Astrocyte (in vitro differentiated cells and primary cell): ENCODE measurements around the gene FBXO11. TPM values are rescaled to one million over a fixed set of nuclear protein-coding genes. Genes with fewer than 3 reads are reported as not detected.
A peak's percentile ranks its signal among the peaks of the same experiment; 100 is the strongest.

Experiments
- DNase-seq: peaks from one replicate; pipeline ENCODE4 v3.0.0-alpha.2; 2010; ENCODE audit warnings: low read depth
- FAIRE-seq: peaks from 2 replicates; lab custom pipeline; 2011; peaks lifted over from hg19 to GRCh38; lab: Jason Lieb, UNC
- H2AFZ ChIP-seq: 2 replicates; pipeline ENCODE4 v1.6.0; 2012; ENCODE audit warnings: low read depth, low read length, inconsistent platforms
- H3K27ac ChIP-seq: 2 replicates; pipeline ENCODE4 v1.5.1; 2011; ENCODE audit warnings: low read depth, low read length, inconsistent platforms
- H3K27me3 ChIP-seq: 2 replicates; pipeline ENCODE4 v1.6.0; 2011; ENCODE audit warnings: low read length, inconsistent platforms; ENCODE audit not compliant: insufficient read depth
- H3K36me3 ChIP-seq: 2 replicates; pipeline ENCODE4 v1.5.1; 2011; ENCODE audit warnings: low read length, inconsistent platforms; ENCODE audit not compliant: insufficient read depth
- H3K4me1 ChIP-seq: 2 replicates; pipeline ENCODE4 v1.5.1; 2011; ENCODE audit warnings: low read length, inconsistent platforms; ENCODE audit not compliant: insufficient read depth
- H3K4me2 ChIP-seq: 2 replicates; pipeline ENCODE4 v1.6.0; 2012; ENCODE audit warnings: low read length, inconsistent platforms
- H3K4me3 ChIP-seq: 2 replicates; pipeline ENCODE4 v1.5.1; 2011; ENCODE audit warnings: low read depth, mild to moderate bottlenecking, low read length, inconsistent platforms; ENCODE audit not compliant: insufficient read depth
- H3K79me2 ChIP-seq: 2 replicates; pipeline ENCODE4 v1.6.0; 2012; ENCODE audit warnings: mild to moderate bottlenecking, low read length, inconsistent platforms; ENCODE audit not compliant: insufficient read depth
- H3K9ac ChIP-seq: 2 replicates; pipeline ENCODE4 v1.6.0; 2012; ENCODE audit warnings: mild to moderate bottlenecking, low read length, inconsistent platforms
- H3K9me3 ChIP-seq: 2 replicates; pipeline ENCODE4 v1.5.1; 2012; ENCODE audit warnings: low read depth, mild to moderate bottlenecking, low read length, inconsistent platforms; ENCODE audit not compliant: insufficient read depth
- H4K20me1 ChIP-seq: 2 replicates; pipeline ENCODE4 v1.6.0; 2012; ENCODE audit warnings: low read length, inconsistent platforms; ENCODE audit not compliant: insufficient read depth
- H3K27ac Mint-ChIP-seq: one replicate; pipeline ENCODE4 v1.8.0; 2021; ENCODE audit warnings: mild to moderate bottlenecking, mixed read lengths; ENCODE audit not compliant: unreplicated experiment
- H3K27me3 Mint-ChIP-seq: one replicate; pipeline ENCODE4 v1.8.0; 2021; ENCODE audit warnings: low read depth, mixed read lengths; ENCODE audit not compliant: unreplicated experiment
- H3K36me3 Mint-ChIP-seq: one replicate; pipeline ENCODE4 v1.8.0; 2021; ENCODE audit warnings: low read depth, mixed read lengths; ENCODE audit not compliant: unreplicated experiment
- H3K4me1 Mint-ChIP-seq: one replicate; pipeline ENCODE4 v1.8.0; 2021; ENCODE audit warnings: low read depth, mixed read lengths; ENCODE audit not compliant: unreplicated experiment
- H3K4me3 Mint-ChIP-seq: one replicate; pipeline ENCODE4 v1.8.0; 2021; ENCODE audit warnings: mild to moderate bottlenecking, moderate library complexity, mixed read lengths; ENCODE audit not compliant: unreplicated experiment
- H3K9me3 Mint-ChIP-seq: one replicate; pipeline ENCODE4 v1.8.0; 2021; ENCODE audit warnings: mild to moderate bottlenecking, mixed read lengths; ENCODE audit not compliant: unreplicated experiment
- EZH2 ChIP-seq: IDR thresholded peaks from 2 replicates; pipeline ENCODE4 v1.6.1; 2012; ENCODE audit warnings: mild to moderate bottlenecking, low read length, inconsistent platforms; ENCODE audit not compliant: insufficient read depth
- total RNA-seq: library from RNA; stranded (reverse); gene quantifications from 2 replicates; pipeline ENCODE4 v1.2.1, GENCODE V29; 2021
- TF ChIP-seq, protein P1 (sequence below): IDR thresholded peaks from 2 replicates; pipeline ENCODE4 v1.5.1; 2011; ENCODE audit warnings: low read depth, mild to moderate bottlenecking, inconsistent platforms, low read length, moderate library complexity; ENCODE audit not compliant: insufficient read depth

The FBXO11 gene
- total RNA-seq, 1 donor from 2014 or later: 70.8 TPM

DNA sequence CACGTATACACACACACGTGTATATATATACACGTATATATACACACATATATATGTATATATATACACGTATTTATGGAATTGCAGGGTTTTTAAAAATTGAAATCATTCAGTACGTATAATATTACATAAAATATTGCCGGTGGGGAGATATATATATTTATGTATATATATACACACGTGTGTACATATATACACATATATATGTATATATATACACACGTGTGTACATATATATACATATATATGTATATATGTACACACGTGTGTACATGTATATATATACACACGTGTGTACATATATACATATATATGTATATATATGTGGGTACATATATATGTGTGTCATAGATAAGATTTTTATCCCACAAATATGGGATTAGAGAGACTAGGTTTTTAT is 5.4 kb downstream of the FBXO11 start:
- H3K27ac ChIP-seq: no peak overlapping the region
- FAIRE-seq (no peak), DNase-seq (no peak)
- H3K27me3 ChIP-seq: no peaks in the 10 kb centered on the region
- peaks cover 92% of the 10 kb centered on the region for H3K79me2 ChIP-seq
- Mint-ChIP-seq H3K27ac (no peak overlapping the region), H3K9me3 (no peaks in the 10 kb centered on the region), H3K36me3 (no peaks in the 10 kb centered on the region), H3K4me3 (no peak overlapping the region), H3K4me1 (peaks cover 32% of the 10 kb centered on the region), H3K27me3 (no peaks in the 10 kb centered on the region)
- no peak overlapping the region for H3K4me3 ChIP-seq
- no peak overlapping the region for H3K4me2 ChIP-seq
- H3K9me3 ChIP-seq: no peaks in the 10 kb centered on the region
- H3K9ac ChIP-seq: no peak overlapping the region
- H3K4me1 ChIP-seq: peaks cover 3% of the 10 kb centered on the region
- TF ChIP-seq, protein P1, sequence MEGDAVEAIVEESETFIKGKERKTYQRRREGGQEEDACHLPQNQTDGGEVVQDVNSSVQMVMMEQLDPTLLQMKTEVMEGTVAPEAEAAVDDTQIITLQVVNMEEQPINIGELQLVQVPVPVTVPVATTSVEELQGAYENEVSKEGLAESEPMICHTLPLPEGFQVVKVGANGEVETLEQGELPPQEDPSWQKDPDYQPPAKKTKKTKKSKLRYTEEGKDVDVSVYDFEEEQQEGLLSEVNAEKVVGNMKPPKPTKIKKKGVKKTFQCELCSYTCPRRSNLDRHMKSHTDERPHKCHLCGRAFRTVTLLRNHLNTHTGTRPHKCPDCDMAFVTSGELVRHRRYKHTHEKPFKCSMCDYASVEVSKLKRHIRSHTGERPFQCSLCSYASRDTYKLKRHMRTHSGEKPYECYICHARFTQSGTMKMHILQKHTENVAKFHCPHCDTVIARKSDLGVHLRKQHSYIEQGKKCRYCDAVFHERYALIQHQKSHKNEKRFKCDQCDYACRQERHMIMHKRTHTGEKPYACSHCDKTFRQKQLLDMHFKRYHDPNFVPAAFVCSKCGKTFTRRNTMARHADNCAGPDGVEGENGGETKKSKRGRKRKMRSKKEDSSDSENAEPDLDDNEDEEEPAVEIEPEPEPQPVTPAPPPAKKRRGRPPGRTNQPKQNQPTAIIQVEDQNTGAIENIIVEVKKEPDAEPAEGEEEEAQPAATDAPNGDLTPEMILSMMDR: no peak
- no peak for TF ChIP-seq EZH2
- no peak overlapping the region for H2AFZ ChIP-seq
- H4K20me1 ChIP-seq: peaks cover 80% of the 10 kb centered on the region
- no peaks in the 10 kb centered on the region for H3K36me3 ChIP-seq

DNA sequence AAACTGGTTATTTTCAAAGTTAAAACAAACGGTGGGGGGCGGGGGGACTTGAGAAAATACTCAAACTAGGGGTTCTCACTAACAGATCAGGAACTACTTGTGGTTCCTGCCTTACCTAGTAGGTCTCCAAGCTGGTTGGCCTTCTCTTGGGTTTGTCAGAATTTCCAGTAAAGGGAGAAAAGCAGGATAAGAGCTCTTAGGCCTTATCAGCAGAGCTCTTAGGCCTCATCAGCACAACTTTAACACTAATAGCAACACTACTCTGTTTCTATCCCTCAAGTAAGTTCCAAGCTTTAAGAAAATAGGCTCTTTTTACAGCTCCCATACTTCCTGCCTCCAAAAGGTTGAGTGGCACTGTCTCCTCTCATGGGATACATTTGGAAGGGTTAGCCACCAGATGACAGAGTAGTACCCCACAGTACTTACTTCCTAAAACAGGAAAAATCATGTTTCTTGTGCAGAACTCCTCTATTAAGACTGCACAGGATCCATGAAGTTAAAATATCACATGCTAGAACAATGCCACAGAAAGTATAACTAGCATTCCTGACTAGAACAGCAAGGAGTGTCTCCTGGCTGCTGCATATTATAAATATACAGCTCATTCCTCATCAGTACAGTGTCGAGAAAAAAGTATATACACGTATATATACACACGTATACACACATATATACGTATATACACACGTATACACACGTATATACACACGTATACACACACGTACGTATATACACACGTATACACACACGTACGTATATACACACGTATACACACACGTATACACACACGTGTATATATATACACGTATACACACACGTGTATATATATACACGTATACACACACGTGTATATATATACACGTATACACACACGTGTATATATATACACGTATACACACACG is 6.1 kb downstream of the FBXO11 start:
- TF ChIP-seq, protein P1: no peak
- no peak for TF ChIP-seq EZH2
- H3K4me3 Mint-ChIP-seq: no peak overlapping the region
- no peak overlapping the region for H3K27ac ChIP-seq

More for the DNA sequence above, 6.1 kb downstream of the FBXO11 start:
- H3K9me3 ChIP-seq: no peaks in the 10 kb centered on the region
- H4K20me1 ChIP-seq: peaks cover 87% of the 10 kb centered on the region
- H3K27me3 Mint-ChIP-seq: no peaks in the 10 kb centered on the region
- H3K27ac Mint-ChIP-seq: peak overlapping the region; percentile 75
- peaks cover 3% of the 10 kb centered on the region for H3K4me1 ChIP-seq
- H3K27me3 ChIP-seq: no peaks in the 10 kb centered on the region
- H3K36me3 Mint-ChIP-seq: no peaks in the 10 kb centered on the region
- no peak overlapping the region for H3K4me2 ChIP-seq
- H3K9me3 Mint-ChIP-seq: no peaks in the 10 kb centered on the region
- peaks cover 34% of the 10 kb centered on the region for H3K4me1 Mint-ChIP-seq
- DNase-seq (peak; percentile 30), FAIRE-seq (no peak)
- H3K4me3 ChIP-seq: no peak overlapping the region
- H3K9ac ChIP-seq: no peak overlapping the region
- no peaks in the 10 kb centered on the region for H3K36me3 ChIP-seq
- peaks cover 98% of the 10 kb centered on the region for H3K79me2 ChIP-seq
- H2AFZ ChIP-seq: no peak overlapping the region
